DOHH2 (cell line): ENCODE data around the gene IL36RN.
A peak's percentile ranks its signal among the peaks of the same experiment; 100 is the strongest.

ENCODE experiments used
- H3F3A ChIP-seq: fragments of 200-600 bp; sonication (generic), shearing (Covaris generic); 2 replicates; pipeline ENCODE4 v1.6.0; 2016; ENCODE audit warnings: antibody characterized with exemption, mild to moderate bottlenecking; ENCODE audit not compliant: control insufficient read depth, insufficient read depth
- H3K27ac ChIP-seq: fragments of 200-600 bp; sonication (generic); 2 replicates; pipeline ENCODE4 v1.5.1; 2014; ENCODE audit warnings: low read depth, mild to moderate bottlenecking, low read length, moderate library complexity
- H3K27me3 ChIP-seq: fragments of 200-600 bp; sonication (generic); 2 replicates; pipeline ENCODE4 v1.6.1; 2014; ENCODE audit warnings: mild to moderate bottlenecking, low read length, mixed read lengths; ENCODE audit not compliant: control insufficient read depth
- H3K36me3 ChIP-seq: fragments of 200-600 bp; sonication (generic); 2 replicates; pipeline ENCODE4 v1.6.1; 2014; ENCODE audit warnings: mild to moderate bottlenecking, low read length, moderate library complexity, mixed read lengths; ENCODE audit not compliant: control insufficient read depth
- H3K4me1 ChIP-seq: fragments of 200-600 bp; sonication (generic); 2 replicates; pipeline ENCODE4 v1.6.1; 2014; ENCODE audit warnings: mild to moderate bottlenecking, low read length, mixed read lengths; ENCODE audit not compliant: control insufficient read depth
- H3K4me2 ChIP-seq: fragments of 200-600 bp; sonication (generic); 2 replicates; pipeline ENCODE4 v1.6.0; 2014; ENCODE audit warnings: mild to moderate bottlenecking, low read length, moderate library complexity
- H3K4me3 ChIP-seq: fragments of 200-600 bp; sonication (generic); 2 replicates; pipeline ENCODE4 v1.5.1; 2014; ENCODE audit warnings: mild to moderate bottlenecking, low read length, mixed read lengths
- H3K79me2 ChIP-seq: fragments of 200-600 bp; sonication (generic); 2 replicates; pipeline ENCODE4 v1.6.1; 2014; ENCODE audit warnings: mild to moderate bottlenecking, low read length, mixed read lengths; ENCODE audit not compliant: control insufficient read depth
- H3K9me2 ChIP-seq: fragments of 200-600 bp; sonication (generic); replicated peaks from 2 replicates; pipeline ENCODE4 v1.6.1; 2014; ENCODE audit warnings: mild to moderate bottlenecking, low read length, mixed read lengths; ENCODE audit not compliant: control insufficient read depth
- H3K9me3 ChIP-seq: fragments of 200-600 bp; sonication (generic); 2 replicates; pipeline ENCODE4 v1.6.1; 2014; ENCODE audit warnings: antibody characterized with exemption, low read length, mixed read lengths; ENCODE audit not compliant: control insufficient read depth, insufficient read depth
- H4K20me1 ChIP-seq: fragments of 200-600 bp; sonication (generic); 2 replicates; pipeline ENCODE4 v1.6.0; 2014; ENCODE audit warnings: low read depth, mild to moderate bottlenecking, antibody characterized with exemption, low read length, moderate library complexity; ENCODE audit not compliant: control insufficient read depth, insufficient read depth
- EZH2phosphoT487 ChIP-seq: fragments of 200-600 bp; sonication (generic); IDR thresholded peaks from 2 replicates; pipeline ENCODE4 v1.6.1; 2017; ENCODE audit warnings: borderline replicate concordance, mild to moderate bottlenecking, antibody characterized with exemption, low read length, moderate library complexity, mixed read lengths
- TF ChIP-seq, protein P1 (sequence below): fragments of 200-600 bp; sonication (generic); IDR thresholded peaks from one replicate; pipeline ENCODE4 v1.5.1; 2014; ENCODE audit warnings: antibody characterized with exemption, mild to moderate bottlenecking, low read depth, low read length; ENCODE audit not compliant: poor library complexity, severe bottlenecking

The IL36RN gene

DNA sequence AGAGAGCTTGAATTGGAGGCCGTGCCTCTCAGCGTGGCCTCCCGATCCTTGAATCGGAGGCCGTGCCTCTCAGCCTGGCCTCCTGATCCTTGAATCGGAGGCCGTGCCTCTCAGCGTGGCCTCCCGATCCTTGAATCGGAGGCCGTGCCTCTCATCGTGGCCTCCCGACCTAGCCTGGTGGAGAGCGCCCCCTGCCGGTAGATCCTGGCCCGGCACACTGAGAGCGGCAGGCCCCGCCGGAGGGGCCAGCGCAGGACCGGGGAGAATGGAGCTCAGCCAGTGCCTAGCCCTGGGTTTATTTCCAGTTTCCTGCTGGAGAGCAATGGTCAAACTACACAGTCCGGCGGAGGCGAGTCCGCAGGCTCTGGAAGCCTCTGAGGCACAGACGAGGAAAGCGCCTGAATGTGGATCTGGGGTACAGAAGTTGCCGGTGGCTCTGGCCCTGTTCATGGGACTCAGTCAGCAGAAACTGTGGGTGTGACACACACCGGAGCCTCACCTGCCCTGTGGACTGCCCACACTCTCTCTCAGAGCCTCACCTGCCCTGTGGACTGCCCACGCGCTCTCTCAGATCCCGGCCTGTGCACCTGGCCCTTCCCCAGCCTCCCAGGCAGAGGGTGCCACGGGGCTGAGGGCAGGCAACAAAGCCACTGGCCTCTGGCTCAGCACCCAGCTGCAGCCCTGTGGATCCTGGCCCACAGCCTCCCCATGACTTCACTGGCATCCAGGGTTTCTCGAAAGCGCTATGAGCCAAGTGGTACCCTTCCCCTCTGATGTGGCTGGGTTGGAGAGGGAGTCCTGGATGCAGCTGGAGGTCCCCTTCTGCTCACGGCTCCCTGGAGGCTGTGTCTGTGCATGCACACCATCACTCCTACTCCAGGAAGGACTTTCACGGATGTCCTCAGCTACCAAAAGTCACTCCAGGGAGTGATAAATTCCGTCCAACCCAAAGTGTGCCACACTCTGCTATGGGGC lies 7.8 kb upstream of the IL36RN start:
- Histone ChIP-seq H3K79me2 (no peaks in the 10 kb centered on the region), H4K20me1 (no peaks in the 10 kb centered on the region), H3K9me3 (peaks cover 11% of the 10 kb centered on the region), H3K27me3 (no peaks in the 10 kb centered on the region), H3K4me1 (no peaks in the 10 kb centered on the region), H3K4me3 (no peak overlapping the region), H3K9me2 (no peaks in the 10 kb centered on the region), H3K27ac (no peak overlapping the region), H3K4me2 (no peak overlapping the region), H3F3A (no peaks in the 10 kb centered on the region), H3K36me3 (no peaks in the 10 kb centered on the region)
- TF ChIP-seq, protein P1, sequence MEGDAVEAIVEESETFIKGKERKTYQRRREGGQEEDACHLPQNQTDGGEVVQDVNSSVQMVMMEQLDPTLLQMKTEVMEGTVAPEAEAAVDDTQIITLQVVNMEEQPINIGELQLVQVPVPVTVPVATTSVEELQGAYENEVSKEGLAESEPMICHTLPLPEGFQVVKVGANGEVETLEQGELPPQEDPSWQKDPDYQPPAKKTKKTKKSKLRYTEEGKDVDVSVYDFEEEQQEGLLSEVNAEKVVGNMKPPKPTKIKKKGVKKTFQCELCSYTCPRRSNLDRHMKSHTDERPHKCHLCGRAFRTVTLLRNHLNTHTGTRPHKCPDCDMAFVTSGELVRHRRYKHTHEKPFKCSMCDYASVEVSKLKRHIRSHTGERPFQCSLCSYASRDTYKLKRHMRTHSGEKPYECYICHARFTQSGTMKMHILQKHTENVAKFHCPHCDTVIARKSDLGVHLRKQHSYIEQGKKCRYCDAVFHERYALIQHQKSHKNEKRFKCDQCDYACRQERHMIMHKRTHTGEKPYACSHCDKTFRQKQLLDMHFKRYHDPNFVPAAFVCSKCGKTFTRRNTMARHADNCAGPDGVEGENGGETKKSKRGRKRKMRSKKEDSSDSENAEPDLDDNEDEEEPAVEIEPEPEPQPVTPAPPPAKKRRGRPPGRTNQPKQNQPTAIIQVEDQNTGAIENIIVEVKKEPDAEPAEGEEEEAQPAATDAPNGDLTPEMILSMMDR, result peak; percentile 22
- no peak for TF ChIP-seq EZH2phosphoT487

DNA sequence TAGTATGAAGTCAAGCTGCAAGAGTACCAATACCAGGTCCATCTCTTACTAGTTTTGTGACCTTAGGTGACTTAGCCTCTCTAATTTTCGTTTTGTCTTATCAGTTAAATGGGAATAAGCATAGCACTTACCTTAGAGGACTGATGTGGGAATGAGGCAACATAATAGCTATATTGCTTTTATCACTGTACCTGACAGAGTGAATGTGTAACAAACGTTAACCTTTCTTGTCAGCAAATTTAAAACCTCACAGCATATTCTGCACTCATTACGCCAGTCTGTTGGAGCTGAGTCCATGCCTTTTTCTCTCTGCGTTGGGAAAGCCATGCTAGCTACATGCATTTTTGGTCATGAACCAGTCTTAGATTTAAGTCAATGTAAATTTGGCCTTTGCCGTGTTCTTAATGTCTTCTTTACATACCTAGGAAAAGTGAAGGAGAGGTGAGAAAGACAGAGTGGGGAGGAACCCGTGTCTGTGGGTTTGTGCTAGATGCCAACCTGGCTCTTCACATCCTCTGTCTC lies 6.5 kb upstream of the IL36RN start, which contains the start of gene IL36B:
TSS of gene IL36B (minus strand) at position 472 of the 522 bp plus-strand sequence.
- Histone ChIP-seq H3K27ac (no peak within 1 kb of the TSS), H3K27me3 (no peaks in the 10 kb centered on the region), H3K36me3 (no peaks in the 10 kb centered on the region), H3K4me1 (no peaks in the 10 kb centered on the region), H3F3A (no peaks in the 10 kb centered on the region), H3K4me3 (no peak within 1 kb of the TSS), H3K9me2 (no peaks in the 10 kb centered on the region), H3K4me2 (no peak within 1 kb of the TSS), H3K79me2 (no peaks in the 10 kb centered on the region), H4K20me1 (no peaks in the 10 kb centered on the region), H3K9me3 (peaks cover 11% of the 10 kb centered on the region)
- no peak for TF ChIP-seq EZH2phosphoT487
- TF ChIP-seq, protein P1, result no peak

DNA sequence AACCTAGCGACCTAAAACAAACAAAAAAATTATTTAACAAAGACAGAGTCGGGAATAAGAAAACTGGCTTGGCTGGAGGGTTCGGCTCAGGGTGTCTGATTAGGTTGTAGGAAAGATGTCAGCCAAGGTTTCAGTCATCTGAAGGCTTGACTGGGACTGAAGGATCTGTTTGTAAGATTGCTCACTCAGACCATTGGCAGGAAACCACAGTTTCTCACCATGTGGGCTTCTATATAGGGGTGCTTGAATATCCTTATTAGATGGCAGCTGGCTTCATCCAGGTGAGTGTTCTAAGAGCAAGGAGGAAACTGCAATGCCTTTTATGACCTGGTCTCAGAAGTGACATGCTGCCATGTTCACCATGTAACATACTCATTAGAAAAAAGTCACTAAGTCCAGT lies 5.3 kb upstream of the IL36RN start:
- Histone ChIP-seq H3K27ac (no peak overlapping the region), H3K36me3 (no peaks in the 10 kb centered on the region), H3K4me3 (no peak overlapping the region), H3K27me3 (no peaks in the 10 kb centered on the region), H3K9me2 (no peaks in the 10 kb centered on the region), H3K79me2 (no peaks in the 10 kb centered on the region), H4K20me1 (no peaks in the 10 kb centered on the region), H3K4me2 (no peak overlapping the region), H3K9me3 (peaks cover 11% of the 10 kb centered on the region), H3F3A (no peaks in the 10 kb centered on the region), H3K4me1 (no peaks in the 10 kb centered on the region)
- TF ChIP-seq, protein P1, result no peak
- no peak for TF ChIP-seq EZH2phosphoT487
